Astrocyte (in vitro differentiated cells and primary cell): ENCODE measurements around the gene CERK.

Experiments used
- CTCF ChIP-seq: IDR thresholded peaks from 2 replicates; pipeline ENCODE4 v1.5.1; 2011; ENCODE audit warnings: low read depth, mild to moderate bottlenecking, inconsistent platforms, low read length, moderate library complexity; ENCODE audit not compliant: insufficient read depth
- EZH2 ChIP-seq: IDR thresholded peaks from 2 replicates; pipeline ENCODE4 v1.6.1; 2012; ENCODE audit warnings: mild to moderate bottlenecking, low read length, inconsistent platforms; ENCODE audit not compliant: insufficient read depth

- TF ChIP-seq EZH2 = no peak
- no peak for TF ChIP-seq CTCF
These were observed 23.5 kb downstream of the CERK start for GRCh38 chr22:46714550-46714949.
